Midbrain (tissue), 1 donor: Measurements from ENCODE around the gene ZNF644.
"Not testable (repeated sequence)": the region's sequence is repeated elsewhere in the genome, so short reads cannot be mapped to it uniquely, and the experiment has no call there.

Experiments used
- DNase-seq: peaks from one replicate; lab custom pipeline; 2025; lab: John Stamatoyannopoulos, UW

Gene ZNF644

GRCh38 chr1:91021686-91022517, at the start of gene ZNF644:
TSS of gene ZNF644 (minus strand) at chr1:91022035. CDS start at chr1:90982353, 39,682 bp downstream.
- peak; percentile 97 for DNase-seq

- DNase-seq = no peak
Measured at GRCh38 chr1:91070298-91070697, 48.5 kb upstream of the ZNF644 start.

- DNase-seq = no peak
Measured at GRCh38 chr1:91066538-91066937, 44.7 kb upstream of the ZNF644 start.

- no peak for DNase-seq
Measured at GRCh38 chr1:91065337-91065736, 43.5 kb upstream of the ZNF644 start.

DNA sequence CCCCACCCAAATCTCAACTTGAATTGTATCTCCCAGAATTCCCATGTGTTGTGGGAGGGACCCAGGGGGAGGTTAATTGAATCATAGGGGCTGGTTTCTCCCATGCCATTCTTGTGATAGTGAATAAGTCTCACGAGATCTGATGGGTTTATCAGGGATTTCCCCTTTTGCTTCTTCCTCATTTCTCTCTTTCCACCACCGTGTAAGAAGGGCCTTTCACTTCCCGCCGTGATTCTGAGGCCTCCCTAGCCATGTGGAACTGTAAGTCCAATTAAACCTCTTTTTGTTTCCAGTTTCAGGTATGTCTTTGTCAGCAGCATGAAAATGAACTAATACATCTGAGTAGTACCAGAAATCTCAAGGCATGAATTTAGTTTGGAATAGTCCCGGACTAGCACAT, 41.6 kb upstream of the ZNF644 start:
- not testable (repeated sequence) for DNase-seq

GRCh38 chr1:91059157-91059556, 37.3 kb upstream of the ZNF644 start:
- DNase-seq = no peak

DNA sequence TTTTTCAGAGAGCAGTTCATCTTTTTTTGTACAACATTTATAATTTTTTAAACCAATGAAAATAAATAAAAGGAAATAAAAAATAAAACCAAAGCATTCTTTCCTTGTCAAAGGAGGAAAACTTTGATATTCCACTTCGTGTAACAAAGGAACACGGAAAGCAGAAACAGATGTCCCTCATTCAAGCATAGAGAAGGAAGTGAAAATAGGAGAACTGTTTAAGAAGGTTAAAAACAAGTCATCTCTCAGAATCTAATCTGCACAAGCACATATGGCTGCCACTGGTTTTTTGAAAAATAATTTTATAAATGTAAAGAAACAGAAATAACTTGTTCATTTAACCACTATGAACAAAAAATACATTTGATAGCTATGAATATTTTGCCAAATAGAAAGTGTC, 35.9 kb upstream of the ZNF644 start:
- DNase-seq = no peak

- DNase-seq = no peak
Measured at GRCh38 chr1:91054780-91055481, 33.1 kb upstream of the ZNF644 start.

- DNase-seq = no peak
Measured at GRCh38 chr1:91053630-91054029, 31.8 kb upstream of the ZNF644 start.

DNA sequence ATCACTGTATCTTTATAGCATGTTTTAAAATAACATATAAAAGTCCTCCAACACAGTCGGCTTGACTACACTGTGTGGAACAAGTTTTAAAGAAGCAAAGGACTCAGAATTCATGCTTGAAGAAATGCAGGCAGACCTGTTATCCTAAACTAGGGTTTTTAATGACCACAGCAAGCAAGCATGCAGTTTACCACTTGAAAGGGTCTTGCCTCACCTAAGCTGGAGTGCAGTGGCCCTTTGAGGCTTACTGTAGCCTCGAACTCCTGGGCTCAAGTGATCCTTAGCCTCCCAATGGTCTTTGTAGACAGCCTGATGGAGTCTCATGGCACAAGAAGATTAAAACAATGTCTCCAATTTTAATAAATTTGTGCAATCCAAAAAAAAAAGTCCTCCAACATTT, 27.7 kb upstream of the ZNF644 start:
- DNase-seq = not testable (repeated sequence)

GRCh38 chr1:91046766-91047165, 24.9 kb upstream of the ZNF644 start:
- DNase-seq = no peak

GRCh38 chr1:91045284-91045683, 23.4 kb upstream of the ZNF644 start:
- no peak for DNase-seq

- not testable (repeated sequence) for DNase-seq
Measured at GRCh38 chr1:91044776-91045175, 22.9 kb upstream of the ZNF644 start.

- DNase-seq = not testable (repeated sequence)
Measured at GRCh38 chr1:91042372-91042771, 20.5 kb upstream of the ZNF644 start.

GRCh38 chr1:91038582-91038981, 16.7 kb upstream of the ZNF644 start:
- no peak for DNase-seq

GRCh38 chr1:91036894-91037829, 15.3 kb upstream of the ZNF644 start:
- DNase-seq = no peak

DNA sequence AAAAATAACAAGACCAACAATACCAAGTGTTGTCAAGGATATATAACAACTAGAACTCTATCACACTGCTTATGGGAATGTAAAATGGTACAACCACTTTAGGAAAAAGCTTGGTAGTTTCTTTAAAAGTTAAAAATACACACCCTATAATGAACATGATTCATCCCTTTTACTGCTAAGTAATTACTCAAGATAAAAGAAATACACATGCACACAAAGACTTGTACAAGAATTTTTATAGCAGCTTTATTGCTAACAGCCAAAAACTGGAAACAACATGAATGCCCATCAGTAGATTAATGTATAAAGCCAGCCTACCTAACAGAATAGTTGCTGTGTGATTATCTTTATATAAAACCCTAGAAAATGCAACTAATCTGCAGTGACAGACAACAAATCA, 10.5 kb upstream of the ZNF644 start:
- no peak for DNase-seq

DNA sequence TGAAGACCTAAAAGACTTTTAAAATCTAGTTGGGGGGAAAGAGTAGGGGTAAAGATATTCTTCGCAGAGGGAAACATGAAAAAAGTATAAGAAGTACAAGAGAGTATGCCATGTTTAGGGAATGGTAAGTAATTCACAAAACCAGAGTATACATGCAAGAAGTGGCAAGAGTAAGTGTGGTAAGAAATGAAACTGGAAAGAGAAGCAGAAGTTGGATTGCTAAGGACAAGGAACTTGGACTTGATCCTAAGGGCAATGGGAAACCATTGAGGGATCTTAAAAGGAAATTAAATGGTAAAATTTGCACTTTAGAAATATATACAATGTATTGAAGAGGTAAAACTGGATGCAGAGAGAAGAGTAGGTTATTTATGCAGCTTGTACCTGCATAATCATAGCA, 9.2 kb upstream of the ZNF644 start:
- no peak for DNase-seq

DNA sequence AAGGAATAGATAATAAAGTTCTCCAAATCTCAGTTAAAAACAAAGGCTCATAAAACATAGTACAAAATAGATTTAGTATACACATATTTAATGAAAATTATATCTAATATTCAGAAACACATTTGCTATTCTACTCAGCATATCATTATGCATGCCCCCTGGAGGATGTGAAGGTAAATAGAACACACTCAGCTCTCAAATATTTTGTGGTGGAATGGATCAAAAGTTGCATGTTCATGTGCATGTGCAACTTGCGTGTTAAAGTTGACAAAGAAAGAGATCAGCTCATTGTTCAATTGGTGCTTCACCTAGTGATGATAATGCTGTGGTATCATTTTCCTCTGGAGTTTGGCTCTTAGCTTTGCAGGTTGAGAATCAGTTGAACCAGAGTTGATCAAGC, 4.9 kb upstream of the ZNF644 start:
- DNase-seq = no peak

GRCh38 chr1:91026320-91026719, 4.5 kb upstream of the ZNF644 start:
- no peak for DNase-seq

- no peak for DNase-seq
Measured at GRCh38 chr1:91024481-91025119, 2.8 kb upstream of the ZNF644 start.

- DNase-seq = no peak
Measured at GRCh38 chr1:91022518-91022929, 689 bp upstream of the ZNF644 start.
